HTERT RPE-1 (cell line): ENCODE measurements around the gene COBLL1.
"Not testable (repeated sequence)": the region's sequence is repeated elsewhere in the genome, so short reads cannot be mapped to it uniquely, and the experiment has no call there.

Source experiments
- in situ Hi-C: fragments of 300-500 bp; cut with MboI; formaldehyde crosslinking; loops from 4 replicates; pipeline ENCODE4 v1.14.3; 2020; ENCODE audit warnings: low sequenced_read_pairs

COBLL1 gene

DNA sequence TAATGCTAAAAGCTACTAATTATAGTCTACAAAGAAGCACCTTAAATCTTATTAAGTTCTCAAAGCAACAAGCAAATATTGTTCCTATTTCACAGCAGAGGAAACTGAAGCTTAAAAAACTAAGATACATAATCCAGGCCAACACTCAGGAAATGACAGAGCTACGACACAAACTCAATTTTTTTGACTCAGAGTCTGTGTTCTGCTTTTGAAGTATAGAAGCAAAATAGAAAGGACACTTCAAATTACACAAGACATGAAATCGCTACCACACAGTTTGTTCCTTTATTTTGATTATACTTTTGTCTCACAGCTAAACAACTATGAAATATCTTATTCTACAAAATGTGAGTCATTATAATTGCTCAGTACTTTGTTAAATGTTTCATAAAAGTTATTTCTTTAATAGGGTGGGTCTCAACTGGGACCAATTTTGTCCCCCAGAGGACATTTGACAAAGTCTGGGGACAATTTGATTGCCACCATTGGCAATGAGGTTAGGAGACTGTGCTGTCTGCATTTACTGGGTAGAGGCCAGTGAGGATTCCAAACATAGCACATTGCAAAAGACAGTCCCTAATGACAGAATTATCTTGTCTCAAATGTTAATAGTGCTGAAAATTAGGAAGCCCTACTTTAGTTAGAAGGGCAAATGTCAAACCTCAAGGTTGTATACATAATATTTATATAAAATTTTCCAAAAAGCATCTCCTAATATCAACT is 118.8 kb downstream of the COBLL1 start:
- in situ Hi-C loops, result no loop called here

DNA sequence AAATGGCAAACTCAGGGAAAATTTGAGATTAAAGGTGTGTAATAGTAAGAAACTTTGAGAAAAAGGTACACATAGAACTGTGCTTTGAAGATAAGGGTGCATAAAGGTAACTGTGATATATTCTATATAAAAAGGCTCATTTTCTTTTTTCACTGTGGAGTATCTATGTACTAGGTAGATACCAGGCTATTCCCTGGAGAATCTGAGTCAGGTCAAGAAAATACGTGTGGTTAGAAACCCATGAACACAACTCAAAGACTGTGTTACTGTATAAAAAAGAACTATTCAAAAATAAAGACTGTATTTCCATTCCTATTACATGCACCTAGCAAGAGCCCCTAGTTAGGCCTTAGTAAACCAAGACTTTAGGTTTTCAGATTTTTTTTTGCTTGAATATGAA is 120.2 kb downstream of the COBLL1 start:
- in situ Hi-C loops, result no loop called here

DNA sequence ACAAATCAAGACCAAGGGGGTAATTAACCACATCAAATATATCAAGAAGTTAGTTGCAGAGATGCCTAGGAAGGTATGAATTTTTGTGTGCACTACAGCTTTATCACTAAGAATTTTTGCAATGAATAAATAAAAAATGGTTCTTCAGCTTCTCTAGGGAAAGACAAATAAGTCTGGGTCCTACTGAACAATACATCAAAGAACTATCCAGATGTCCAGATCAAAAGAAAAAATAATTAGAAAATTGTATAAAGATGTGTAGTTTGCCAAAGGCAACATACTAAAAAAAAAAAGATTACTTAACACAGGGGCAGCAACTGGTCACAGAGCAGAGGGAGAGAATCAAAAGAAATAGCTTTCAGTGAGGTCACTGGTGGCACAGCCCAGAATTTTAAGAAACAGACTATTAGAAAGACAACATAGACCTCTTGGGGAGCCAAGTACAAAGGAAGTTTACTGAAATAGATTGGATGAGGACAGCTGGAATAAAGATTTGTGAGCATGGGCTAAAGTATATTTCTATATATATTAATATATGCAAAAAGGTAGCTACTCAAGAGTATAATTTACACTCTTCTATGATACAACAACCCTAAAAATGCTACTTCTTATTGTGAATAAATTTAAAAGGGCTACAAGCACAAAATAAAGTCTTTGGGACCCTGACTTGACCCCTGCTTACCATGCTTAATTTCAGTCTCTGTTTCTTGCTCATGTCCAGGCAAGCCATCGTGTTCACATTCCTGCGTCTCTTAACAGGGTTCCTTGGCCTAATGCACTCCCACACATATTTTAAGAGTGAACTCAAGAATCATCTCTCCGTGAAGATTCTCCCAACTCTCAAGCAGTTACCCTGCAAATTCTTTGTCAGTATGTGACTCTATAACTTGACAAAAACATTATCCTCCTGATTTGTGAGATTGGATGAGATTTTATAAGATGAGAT is 121.4 kb downstream of the COBLL1 start:
- in situ Hi-C loops, result no loop called here

- in situ Hi-C loops, result no loop called here
These were observed 124.4 kb downstream of the COBLL1 start for GRCh38 chr2:164717000-164717803.

GRCh38 chr2:164714471-164714870 is 127.2 kb downstream of the COBLL1 start:
- in situ Hi-C loops, result no loop called here

DNA sequence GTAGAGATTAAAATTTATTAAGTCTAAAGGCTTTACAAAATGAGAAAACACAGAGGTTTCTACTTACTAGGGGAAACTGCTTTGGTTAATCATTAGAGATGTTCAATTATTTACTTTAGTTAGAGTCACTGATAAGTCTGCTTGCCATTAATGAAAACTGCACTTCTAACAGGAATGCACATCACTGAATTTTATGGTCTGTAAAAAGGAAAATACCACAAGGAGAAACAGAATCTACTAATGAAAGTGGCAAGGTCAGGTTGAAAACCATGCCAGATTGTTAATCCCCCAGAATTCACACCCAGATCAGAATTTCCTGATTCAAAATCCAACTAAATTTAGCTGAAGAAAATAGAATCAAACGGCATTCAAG is 129.9 kb downstream of the COBLL1 start:
- in situ Hi-C loops, result no loop called here

- in situ Hi-C loops, result no loop called here
These were observed 130.5 kb downstream of the COBLL1 start for GRCh38 chr2:164710837-164711765.

GRCh38 chr2:164710252-164710836 is 131.3 kb downstream of the COBLL1 start:
- in situ Hi-C loops, result not testable (repeated sequence)

- in situ Hi-C loops, result no loop called here
These were observed 135.1 kb downstream of the COBLL1 start for GRCh38 chr2:164706522-164706921.

DNA sequence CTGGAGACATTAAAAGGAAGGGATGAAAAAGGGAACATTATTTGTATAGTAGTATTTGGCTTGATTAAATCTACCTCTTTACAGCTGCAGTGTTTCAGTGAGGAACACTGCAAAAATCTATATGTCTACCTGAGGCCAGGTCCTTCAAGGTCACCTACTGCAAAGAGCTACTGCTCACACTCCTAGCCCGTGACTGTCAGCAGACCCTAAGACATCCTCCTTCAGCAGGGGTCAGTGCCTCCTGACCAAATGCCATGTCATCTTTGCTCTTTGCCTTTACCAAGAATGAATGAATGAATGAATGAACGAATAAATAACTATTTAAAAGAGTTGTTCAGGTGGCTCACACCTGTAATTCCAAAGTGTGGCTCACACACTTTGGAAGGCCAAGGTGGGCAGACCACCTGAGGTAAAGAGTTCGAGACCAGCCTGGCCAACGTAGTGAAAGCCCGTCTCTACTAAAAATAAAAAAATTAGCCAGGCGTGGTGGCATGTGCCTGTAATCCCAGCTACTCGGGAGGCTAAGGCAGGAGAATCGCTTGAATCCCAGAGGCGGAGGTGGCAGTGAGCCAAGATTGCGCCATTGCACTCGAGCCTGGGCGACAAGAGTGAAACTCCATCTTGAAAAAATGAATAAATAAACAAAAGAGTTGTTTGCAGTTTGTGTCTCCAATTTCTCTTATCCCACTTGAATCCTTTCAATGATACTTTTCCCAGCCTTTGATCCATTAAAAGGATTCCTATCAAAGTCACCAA is 136.0 kb downstream of the COBLL1 start:
- in situ Hi-C loops, result no loop called here

GRCh38 chr2:164703915-164704706 is 137.5 kb downstream of the COBLL1 start:
- in situ Hi-C loops, result no loop called here

DNA sequence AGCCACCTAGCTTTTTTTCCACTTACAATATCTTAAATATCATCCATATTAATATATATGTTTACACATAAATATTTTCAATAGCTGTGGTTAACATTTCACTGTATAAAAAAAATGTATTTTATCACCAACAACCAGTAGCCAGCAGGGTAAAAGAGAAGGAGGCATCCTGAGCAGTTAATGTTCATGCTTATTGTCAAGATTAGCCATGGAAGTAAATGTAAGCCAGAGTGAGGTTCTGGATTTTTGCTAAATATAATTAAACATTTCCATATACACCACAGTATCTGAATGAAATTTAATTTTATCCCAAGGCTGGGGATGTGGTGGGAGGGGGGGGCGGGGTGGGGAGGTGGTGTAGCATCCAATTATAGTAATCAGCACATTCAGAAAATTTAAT is 140.1 kb downstream of the COBLL1 start:
- in situ Hi-C loops, result no loop called here

DNA sequence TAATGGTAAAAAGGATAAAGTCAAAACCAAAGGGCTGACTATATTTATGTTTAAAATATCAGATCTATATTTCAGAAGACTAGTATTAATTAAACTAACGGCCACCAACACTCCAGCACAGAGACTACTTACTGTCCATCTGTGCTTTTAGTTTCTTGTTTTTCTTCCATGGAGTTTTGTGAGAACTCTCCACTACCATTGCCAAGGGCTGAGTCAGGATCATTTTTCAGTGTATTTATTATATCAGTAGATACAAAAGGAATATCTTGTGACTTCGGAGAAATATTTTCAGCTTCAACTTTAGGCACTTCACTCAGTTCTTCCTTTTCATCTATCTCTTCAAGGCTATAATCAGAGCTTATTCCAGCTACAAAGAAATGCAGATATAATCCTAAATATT is 141.2 kb downstream of the COBLL1 start:
- in situ Hi-C loops, result no loop called here

- in situ Hi-C loops, result no loop called here
These were observed 143.7 kb downstream of the COBLL1 start for GRCh38 chr2:164697688-164698461.

DNA sequence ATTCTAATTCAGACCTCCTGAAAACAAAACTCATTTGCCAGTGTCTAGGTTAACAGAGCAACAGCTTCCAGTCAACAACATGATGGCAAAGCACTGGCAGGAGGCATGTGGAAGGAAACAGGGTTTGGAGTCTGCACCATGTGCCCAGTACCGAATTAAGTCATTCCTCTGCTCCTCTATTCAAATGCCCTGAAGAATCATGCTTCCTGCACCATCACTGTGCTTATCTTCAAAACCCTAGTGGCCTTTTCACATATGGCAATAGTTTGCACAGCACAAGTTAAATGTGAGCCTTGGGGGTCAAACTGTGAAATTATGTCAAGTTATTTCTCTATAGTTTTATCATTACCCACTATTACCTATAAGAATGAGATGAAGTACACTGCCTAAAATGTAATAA is 145.0 kb downstream of the COBLL1 start:
- in situ Hi-C loops, result no loop called here

GRCh38 chr2:164694275-164694695 is 147.3 kb downstream of the COBLL1 start:
- in situ Hi-C loops, result no loop called here

DNA sequence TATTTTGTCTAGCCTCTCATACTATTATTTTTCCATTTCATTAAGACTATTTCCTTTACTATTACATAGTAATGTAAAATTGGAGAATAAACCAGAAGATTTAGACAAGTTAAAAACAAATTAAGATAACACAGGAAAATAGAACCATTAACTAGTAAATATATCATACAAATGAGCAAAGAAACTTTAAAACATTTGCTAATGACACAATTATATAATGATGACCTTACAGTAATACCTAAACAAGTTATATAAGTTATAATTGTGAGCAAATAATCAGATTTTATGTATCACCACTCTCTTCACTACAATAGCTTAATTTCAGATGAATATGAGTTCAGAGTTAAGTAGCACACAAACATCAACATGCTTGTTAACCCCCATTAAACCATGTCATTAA is 147.8 kb downstream of the COBLL1 start:
- in situ Hi-C loops, result no loop called here

GRCh38 chr2:164693390-164693789 is 148.2 kb downstream of the COBLL1 start:
- in situ Hi-C loops, result no loop called here
